HepG2 (cell line): Measurements from ENCODE around the gene FXR2. TPM values are rescaled to one million over a fixed set of nuclear protein-coding genes. Genes with fewer than 3 reads are reported as not detected.
A peak's percentile ranks its signal among the peaks of the same experiment; 100 is the strongest.

Experiments used
- ATAC-seq: fragments of 200-7000 bp; cut with Tn5 transposase; 3 replicates; pipeline ENCODE4 v1.9.1; 2020; ENCODE audit warnings: mild to moderate bottlenecking, moderate library complexity
- BruUV-seq: library from RNA; stranded (reverse); fragments of 400-500 nt; replicated peaks from 2 replicates; lab custom pipeline; 2021; lab: Mats Ljungman, UMichigan
- CTCF ChIA-PET: fragments of 300-600 bp; formaldehyde crosslinking; extraction: SDS; loops from one replicate; lab custom pipeline; 2021; ENCODE audit warnings: low total read pairs, inconsistent platforms, low intra/inter-chr PET ratio; lab: Yijun Ruan, JAX
- POLR2A ChIA-PET: fragments of 350-600 bp; sonication (Branson Sonifier 250); formaldehyde crosslinking; loops from one replicate; lab custom pipeline; 2020; ENCODE audit warnings: antibody characterized with exemption, inconsistent platforms; lab: Yijun Ruan, JAX
- DNase-seq: peaks from one replicate; pipeline ENCODE4 v3.0.0-alpha.2; 2015; ENCODE audit warnings: low spot score
- FAIRE-seq: peaks from 3 replicates; lab custom pipeline; 2011; peaks lifted over from hg19 to GRCh38; lab: Jason Lieb, UNC
- H2AFZ ChIP-seq: one replicate; pipeline ENCODE4 v1.6.1; 2011; ENCODE audit warnings: low read length, inconsistent platforms
- H3K27ac ChIP-seq: fragments of 300-600 bp; 3 replicates; pipeline ENCODE4 v1.8.0; 2011; ENCODE audit warnings: mixed run types, mild to moderate bottlenecking, mixed read lengths, low read length, inconsistent platforms; ENCODE audit not compliant: insufficient read depth; ENCODE audit errors: extremely low read length
- H3K27me3 ChIP-seq, 2 experiments: fragments of 200-600 bp in 1 of 2; 2 replicates in 1 of 2; 3 replicates in 1 of 2; pipeline versions ENCODE4 v1.6.0 to v1.8.0; 2011; ENCODE audit warnings: low read length in 2 of 2, mild to moderate bottlenecking in 2 of 2, moderate library complexity in 2 of 2, inconsistent platforms in 1 of 2; ENCODE audit not compliant: insufficient read depth in 2 of 2, control insufficient read depth in 1 of 2
- H3K36me3 ChIP-seq, 2 experiments: fragments of 200-600 bp in 1 of 2; replicated peaks in 1 of 2; 2 replicates in 1 of 2; 3 replicates in 1 of 2; pipeline versions ENCODE4 v1.5.1 to v1.8.0; 2011; ENCODE audit warnings: low read length in 2 of 2, inconsistent platforms in 1 of 2; ENCODE audit not compliant: insufficient read depth in 2 of 2, control insufficient read depth in 1 of 2
- H3K4me1 ChIP-seq: 2 replicates; pipeline ENCODE4 v1.5.1; 2012; ENCODE audit warnings: low read length, inconsistent platforms; ENCODE audit not compliant: insufficient read depth
- H3K4me2 ChIP-seq: 2 replicates; pipeline ENCODE4 v1.6.0; 2011; ENCODE audit warnings: low read depth, low read length, inconsistent platforms
- H3K4me3 ChIP-seq, 3 experiments: fragments of 200-600 bp in 1 of 3; sonication (generic), shearing (Covaris generic) in 1 of 3; replicated peaks in 1 of 3; 2 replicates each; pipeline ENCODE4 v1.5.1; 2011 to 2016; ENCODE audit warnings: low read length in 3 of 3, inconsistent platforms in 2 of 3, low read depth in 2 of 3, mild to moderate bottlenecking in 2 of 3, control low read depth in 1 of 3, mixed read lengths in 1 of 3; ENCODE audit not compliant: insufficient read depth in 1 of 3
- H3K79me2 ChIP-seq: one replicate; pipeline ENCODE4 v1.6.1; 2011; ENCODE audit warnings: low read length, inconsistent platforms; ENCODE audit not compliant: insufficient read depth
- H3K9ac ChIP-seq: 2 replicates; pipeline ENCODE4 v1.6.0; 2011; ENCODE audit warnings: mild to moderate bottlenecking, low read depth, low read length, inconsistent platforms; ENCODE audit not compliant: insufficient read depth
- H3K9me3 ChIP-seq: 2 replicates; pipeline ENCODE4 v1.5.1; 2012; ENCODE audit warnings: mild to moderate bottlenecking, low read length
- H4K20me1 ChIP-seq: 2 replicates; pipeline ENCODE4 v1.6.0; 2011; ENCODE audit warnings: inconsistent platforms, mild to moderate bottlenecking, low read length, moderate library complexity; ENCODE audit not compliant: insufficient read depth
- ASH2L ChIP-seq: fragments of 300-600, 200-600 bp; sonication (generic); IDR thresholded peaks from 2 replicates; pipeline ENCODE4 v1.7.0; 2017; ENCODE audit warnings: low read depth, mild to moderate bottlenecking, moderate library complexity, mixed read lengths, low read length; ENCODE audit not compliant: insufficient read length
- ATM ChIP-seq: fragments of 450-650 bp; IDR thresholded peaks from 2 replicates; pipeline ENCODE4 v1.7.1; 2017; ENCODE audit warnings: mild to moderate bottlenecking, borderline replicate concordance
- GRHL1 ChIP-seq: sonication (generic); formaldehyde crosslinking; conservative IDR thresholded peaks from 2 replicates; pipeline ENCODE4 v1.8.0; 2022; ENCODE audit warnings: missing genetic modification reagents
- HDAC1 ChIP-seq: sonication (generic); formaldehyde crosslinking; IDR thresholded peaks from 2 replicates; pipeline ENCODE4 v1.5.1; 2020; ENCODE audit warnings: mild to moderate bottlenecking, missing genetic modification reagents
- HNRNPL ChIP-seq: fragments of 200-400 bp; formaldehyde crosslinking; IDR thresholded peaks from 2 replicates; pipeline ENCODE4 v1.6.1; 2017; ENCODE audit warnings: mild to moderate bottlenecking, low read depth, low read length
- MAZ ChIP-seq, 2 experiments: sonication (generic) in 1 of 2; formaldehyde crosslinking in 1 of 2; IDR thresholded peaks; 2 replicates each; pipeline versions ENCODE4 v1.5.0 to v1.6.1; 2012 to 2020; ENCODE audit warnings: low read depth in 2 of 2, mild to moderate bottlenecking in 2 of 2, borderline replicate concordance in 1 of 2, improper control_type of control experiment in 1 of 2, low read length in 1 of 2, missing genetic modification reagents in 1 of 2, moderate library complexity in 1 of 2
- MLXIP ChIP-seq: sonication (generic); formaldehyde crosslinking; IDR thresholded peaks from 2 replicates; pipeline ENCODE4 v1.9.0; 2021; ENCODE audit warnings: missing genetic modification reagents, borderline replicate concordance
- PAWR ChIP-seq: sonication (generic); formaldehyde crosslinking; IDR thresholded peaks from 2 replicates; pipeline ENCODE4 v1.4.0; 2020; ENCODE audit warnings: missing genetic modification reagents, mild to moderate bottlenecking, borderline replicate concordance
- PHB2 ChIP-seq: fragments of 450-650 bp; IDR thresholded peaks from 2 replicates; pipeline ENCODE4 v1.6.1; 2018; ENCODE audit not compliant: partially characterized antibody
- POLR2AphosphoS5 ChIP-seq: IDR thresholded peaks from 2 replicates; pipeline ENCODE4 v1.6.1; 2012; ENCODE audit warnings: low read depth, low read length
- POLR2G ChIP-seq: fragments of 200-400 bp; formaldehyde crosslinking; IDR thresholded peaks from 2 replicates; pipeline ENCODE4 v1.6.1; 2018; ENCODE audit warnings: mild to moderate bottlenecking, low read depth, low read length, moderate library complexity
- SIX4 ChIP-seq: sonication (generic); formaldehyde crosslinking; IDR thresholded peaks from 2 replicates; pipeline ENCODE4 v1.4.0; 2020; ENCODE audit warnings: missing genetic modification reagents
- TRIM24 ChIP-seq: sonication (generic); formaldehyde crosslinking; IDR thresholded peaks from 2 replicates; pipeline ENCODE4 v1.8.0; 2022; ENCODE audit warnings: mild to moderate bottlenecking, missing genetic modification reagents
- ZBTB33 ChIP-seq: sonication (generic); formaldehyde crosslinking; IDR thresholded peaks from 2 replicates; pipeline ENCODE4 v1.4.0; 2020; ENCODE audit warnings: missing genetic modification reagents
- ZC3H4 ChIP-seq: sonication (generic); formaldehyde crosslinking; IDR thresholded peaks from 2 replicates; pipeline ENCODE4 v1.4.0; 2020; ENCODE audit warnings: missing genetic modification reagents, borderline replicate concordance
- ZMYM3 ChIP-seq: sonication (generic); formaldehyde crosslinking; IDR thresholded peaks from 2 replicates; pipeline ENCODE4 v1.5.1; 2020; ENCODE audit warnings: mild to moderate bottlenecking, missing genetic modification reagents
- ZNF256 ChIP-seq: sonication (generic); formaldehyde crosslinking; conservative IDR thresholded peaks from 2 replicates; pipeline ENCODE4 v1.4.0; 2020; ENCODE audit warnings: missing genetic modification reagents
- ZNF652 ChIP-seq: IDR thresholded peaks from 2 replicates; pipeline ENCODE4 v1.6.1; 2016; ENCODE audit warnings: low read depth, borderline replicate concordance
- ZNF678 ChIP-seq: sonication (generic); formaldehyde crosslinking; IDR thresholded peaks from 2 replicates; pipeline ENCODE4 v1.4.0; 2020; ENCODE audit warnings: mild to moderate bottlenecking, missing genetic modification reagents
- WGBS: methylation state at CpG from one replicate; pipeline ENCODE4 v1.1.6; 2017; ENCODE audit warnings: low lambda C conversion rate; 5-methylcytosine and 5-hydroxymethylcytosine counted together
- in situ Hi-C: cut with HindIII; loops from 2 replicates; pipeline ENCODE4 v1.10.0; 2017; ENCODE audit warnings: low pct_unique_long_range_greater_than_20kb; ENCODE audit not compliant: extremely low pct_ligation_motif_present
- intact Hi-C: fragments of 100-400 bp; cut with micrococcal nuclease; formaldehyde crosslinking; loops from one replicate; pipeline ENCODE4 v1.10.0; 2022; ENCODE audit not compliant: unreplicated experiment
- polyA plus RNA-seq, 8 experiments: library from polyadenylated mRNA; depleted of rRNA in 3 of 8; stranded (reverse) in 7 of 8; unstranded in 1 of 8; fragments of >200 nt; fragmentation: Illumina TruSeq in 4 of 8; extraction: Trizol in 4 of 8; gene quantifications; 2 replicates each; pipeline versions ENCODE4 v1.2.1 to v1.2.3, GENCODE V29; 2011 to 2016; ENCODE audit warnings: low read depth in 4 of 8, missing spikeins in 1 of 8, mixed read lengths in 1 of 8; ENCODE audit not compliant: insufficient read depth in 1 of 8
- total RNA-seq, 5 experiments: library from RNA; depleted of rRNA; stranded (reverse); fragments of >200 nt; fragmentation: Illumina TruSeq; extraction: Trizol; gene quantifications; 2 replicates each; pipeline ENCODE4 v1.2.3, GENCODE V29; 2016; ENCODE audit warnings: low read depth in 1 of 5

FXR2 gene
- total and polyA plus RNA-seq, 2 of the 13 experiments (the other 11 are each of a cell fraction or from before 2014, with no cell fraction given), result 20.9 to 24.4 TPM

- no peak for ATAC-seq
- H3K27ac ChIP-seq, result peak overlapping the region; percentile 7
- no TSS peak for BruUV-seq
- peaks cover 78% of the 10 kb centered on the region for H3K4me1 ChIP-seq
- ChIA-PET CTCF (no interaction called here), POLR2A (interaction anchor here (0.7 to 3.3 kb wide), 4 partner anchors 9 to 263 kb away, joined by 3 to 51 read pairs (median 10); partner anchors contain the start of genes MPDU1, SHBG, TP53 and WRAP53)
- H2AFZ ChIP-seq, result no peak overlapping the region
- H3K9ac ChIP-seq, result peak overlapping the region; percentile 99; the same call in 1 of the 2 replicates
- FAIRE-seq, result no peak
- peak overlapping the region in 1 of 3 experiments; percentile 3; a peak in 1 of 6 replicates for H3K4me3 ChIP-seq
- peaks cover 50% of the 10 kb centered on the region for H3K79me2 ChIP-seq
- 100% methylated on average over 1 of the region's 1 CpG for WGBS
- DNase-seq, result no peak
- peaks cover 59% of the 10 kb centered on the region for H4K20me1 ChIP-seq
- in situ Hi-C loops, result loop anchor here (10.0 kb wide), 1 partner anchor 269 kb away; no protein-coding TSS in a partner anchor
- H3K9me3 ChIP-seq, result no peaks in the 10 kb centered on the region
- intact Hi-C loops, result no loop called here
- H3K27me3 ChIP-seq, result no peaks in the 10 kb centered on the region; a peak in 1 of 5 replicates
- H3K36me3 ChIP-seq, result peaks cover 12 to 61% of the 10 kb centered on the region in 2 experiments
- H3K4me2 ChIP-seq, result peak overlapping the region; percentile 84
- TF ChIP-seq TRIM24 (CRISPR knock-in tag) (no peak), HNRNPL (no peak), MAZ (IDR thresholded peaks at IDR 0.05; ENCODE audit: borderline replicate concordance, low read depth, low read length) (no peak), MAZ (CRISPR knock-in tag; IDR thresholded peaks at IDR 0.05; ENCODE audit: low read depth) (no peak), ZMYM3 (CRISPR knock-in tag) (no peak), ZC3H4 (CRISPR knock-in tag) (no peak), PAWR (no peak), ZNF652 (CRISPR knock-in tag) (no peak), POLR2G (peak; percentile 24; the same call in 1 of the 2 replicates), ASH2L (peak; percentile 4), MLXIP (CRISPR knock-in tag) (no peak), ZNF678 (CRISPR knock-in tag) (no peak), HDAC1 (CRISPR knock-in tag) (no peak), SIX4 (CRISPR knock-in tag) (no peak), ATM (no peak), ZNF256 (CRISPR knock-in tag) (no peak), POLR2AphosphoS5 (peak; percentile 2), ZBTB33 (CRISPR knock-in tag) (no peak), GRHL1 (CRISPR knock-in tag) (no peak), PHB2 (no peak)
These were observed 39.2 kb downstream of the FXR2 start for GRCh38 chr17:7575481-7575883.
